Measurements from ENCODE around the gene BBS12.

The BBS12 gene

GRCh38 chr4:122764821-122765215 lies 32.3 kb downstream of the BBS12 start:
- no peaks in the 10 kb centered on the region for H3K9me3 Mint-ChIP-seq
- intact Hi-C loops (cut with micrococcal nuclease) = no loop called here
- H3K4me1 Mint-ChIP-seq (ENCODE audit: low read depth) = peaks cover 19% of the 10 kb centered on the region
- H3K27me3 Mint-ChIP-seq = no peaks in the 10 kb centered on the region
- H3K27ac Mint-ChIP-seq = no peak overlapping the region
- H3K36me3 Mint-ChIP-seq (ENCODE audit: low read depth) = no peaks in the 10 kb centered on the region
- H3K4me3 Mint-ChIP-seq = no peak overlapping the region

- peaks cover 19% of the 10 kb centered on the region for H3K4me1 Mint-ChIP-seq (ENCODE audit: low read depth)
- H3K4me3 Mint-ChIP-seq = no peak overlapping the region
- no peaks in the 10 kb centered on the region for H3K9me3 Mint-ChIP-seq
- H3K36me3 Mint-ChIP-seq (ENCODE audit: low read depth) = no peaks in the 10 kb centered on the region
- intact Hi-C loops (cut with micrococcal nuclease) = no loop called here
- H3K27ac Mint-ChIP-seq = no peak overlapping the region
- H3K27me3 Mint-ChIP-seq = no peaks in the 10 kb centered on the region
Measured at GRCh38 chr4:122765692-122766352, 33.3 kb downstream of the BBS12 start.

- Mint-ChIP-seq H3K9me3 (no peaks in the 10 kb centered on the region), H3K36me3 (ENCODE audit: low read depth) (no peaks in the 10 kb centered on the region), H3K4me3 (no peak overlapping the region), H3K4me1 (ENCODE audit: low read depth) (peaks cover 19% of the 10 kb centered on the region), H3K27ac (no peak overlapping the region), H3K27me3 (no peaks in the 10 kb centered on the region)
- intact Hi-C loops (cut with micrococcal nuclease) = no loop called here
Measured at GRCh38 chr4:122766353-122766705, 33.8 kb downstream of the BBS12 start.

- intact Hi-C loops (cut with micrococcal nuclease) = no loop called here
- Mint-ChIP-seq H3K4me1 (ENCODE audit: low read depth) (peaks cover 21% of the 10 kb centered on the region), H3K4me3 (no peak overlapping the region), H3K27ac (no peak overlapping the region), H3K9me3 (no peaks in the 10 kb centered on the region), H3K36me3 (ENCODE audit: low read depth) (no peaks in the 10 kb centered on the region), H3K27me3 (no peaks in the 10 kb centered on the region)
Measured at GRCh38 chr4:122766950-122767349, 34.4 kb downstream of the BBS12 start.

GRCh38 chr4:122771724-122772123 lies 39.2 kb downstream of the BBS12 start:
- Mint-ChIP-seq H3K36me3 (ENCODE audit: low read depth) (no peaks in the 10 kb centered on the region), H3K4me1 (ENCODE audit: low read depth) (peaks cover 11% of the 10 kb centered on the region), H3K27ac (no peak overlapping the region), H3K27me3 (no peaks in the 10 kb centered on the region), H3K9me3 (no peaks in the 10 kb centered on the region), H3K4me3 (no peak overlapping the region)
- intact Hi-C loops (cut with micrococcal nuclease) = no loop called here

GRCh38 chr4:122772311-122772710 lies 39.8 kb downstream of the BBS12 start:
- peaks cover 11% of the 10 kb centered on the region for H3K4me1 Mint-ChIP-seq (ENCODE audit: low read depth)
- no peak overlapping the region for H3K27ac Mint-ChIP-seq
- H3K9me3 Mint-ChIP-seq = no peaks in the 10 kb centered on the region
- H3K36me3 Mint-ChIP-seq (ENCODE audit: low read depth) = no peaks in the 10 kb centered on the region
- intact Hi-C loops (cut with micrococcal nuclease) = no loop called here
- H3K4me3 Mint-ChIP-seq = no peak overlapping the region
- no peaks in the 10 kb centered on the region for H3K27me3 Mint-ChIP-seq

- no peaks in the 10 kb centered on the region for H3K9me3 Mint-ChIP-seq
- peaks cover 11% of the 10 kb centered on the region for H3K4me1 Mint-ChIP-seq (ENCODE audit: low read depth)
- H3K27ac Mint-ChIP-seq = no peak overlapping the region
- intact Hi-C loops (cut with micrococcal nuclease) = no loop called here
- H3K27me3 Mint-ChIP-seq = no peaks in the 10 kb centered on the region
- H3K36me3 Mint-ChIP-seq (ENCODE audit: low read depth) = no peaks in the 10 kb centered on the region
- H3K4me3 Mint-ChIP-seq = no peak overlapping the region
Measured at GRCh38 chr4:122772986-122773385, 40.5 kb downstream of the BBS12 start.

GRCh38 chr4:122775039-122775438 lies 42.5 kb downstream of the BBS12 start:
- H3K4me3 Mint-ChIP-seq = no peak overlapping the region
- intact Hi-C loops (cut with micrococcal nuclease) = no loop called here
- no peaks in the 10 kb centered on the region for H3K27me3 Mint-ChIP-seq
- H3K36me3 Mint-ChIP-seq (ENCODE audit: low read depth) = no peaks in the 10 kb centered on the region
- H3K27ac Mint-ChIP-seq = no peak overlapping the region
- peaks cover 11% of the 10 kb centered on the region for H3K4me1 Mint-ChIP-seq (ENCODE audit: low read depth)
- no peaks in the 10 kb centered on the region for H3K9me3 Mint-ChIP-seq

GRCh38 chr4:122775987-122776836 lies 43.7 kb downstream of the BBS12 start:
- no peak overlapping the region for H3K4me3 Mint-ChIP-seq
- H3K9me3 Mint-ChIP-seq = no peaks in the 10 kb centered on the region
- no peaks in the 10 kb centered on the region for H3K36me3 Mint-ChIP-seq (ENCODE audit: low read depth)
- H3K27me3 Mint-ChIP-seq = no peaks in the 10 kb centered on the region
- H3K27ac Mint-ChIP-seq = no peak overlapping the region
- intact Hi-C loops (cut with micrococcal nuclease) = no loop called here
- H3K4me1 Mint-ChIP-seq (ENCODE audit: low read depth) = peaks cover 11% of the 10 kb centered on the region

GRCh38 chr4:122776916-122777315 lies 44.4 kb downstream of the BBS12 start:
- Mint-ChIP-seq H3K4me1 (ENCODE audit: low read depth) (peaks cover 9% of the 10 kb centered on the region), H3K36me3 (ENCODE audit: low read depth) (no peaks in the 10 kb centered on the region), H3K27me3 (no peaks in the 10 kb centered on the region), H3K4me3 (no peak overlapping the region), H3K9me3 (no peaks in the 10 kb centered on the region), H3K27ac (no peak overlapping the region)
- intact Hi-C loops (cut with micrococcal nuclease) = no loop called here

- no peaks in the 10 kb centered on the region for H3K4me1 Mint-ChIP-seq (ENCODE audit: low read depth)
- H3K36me3 Mint-ChIP-seq (ENCODE audit: low read depth) = no peaks in the 10 kb centered on the region
- no peaks in the 10 kb centered on the region for H3K27me3 Mint-ChIP-seq
- H3K9me3 Mint-ChIP-seq = no peaks in the 10 kb centered on the region
- H3K27ac Mint-ChIP-seq = no peak overlapping the region
- intact Hi-C loops (cut with micrococcal nuclease) = no loop called here
- H3K4me3 Mint-ChIP-seq = no peak overlapping the region
Measured at GRCh38 chr4:122777846-122778673, 45.6 kb downstream of the BBS12 start.

GRCh38 chr4:122781486-122781885 lies 49.0 kb downstream of the BBS12 start:
- Mint-ChIP-seq H3K9me3 (no peaks in the 10 kb centered on the region), H3K36me3 (ENCODE audit: low read depth) (no peaks in the 10 kb centered on the region), H3K4me1 (ENCODE audit: low read depth) (no peaks in the 10 kb centered on the region), H3K4me3 (no peak overlapping the region), H3K27ac (no peak overlapping the region), H3K27me3 (no peaks in the 10 kb centered on the region)
- intact Hi-C loops (cut with micrococcal nuclease) = no loop called here

GRCh38 chr4:122783301-122784215 lies 51.1 kb downstream of the BBS12 start:
- no peaks in the 10 kb centered on the region for H3K4me1 Mint-ChIP-seq (ENCODE audit: low read depth)
- intact Hi-C loops (cut with micrococcal nuclease) = no loop called here
- no peaks in the 10 kb centered on the region for H3K36me3 Mint-ChIP-seq (ENCODE audit: low read depth)
- no peaks in the 10 kb centered on the region for H3K27me3 Mint-ChIP-seq
- H3K4me3 Mint-ChIP-seq = no peak overlapping the region
- H3K27ac Mint-ChIP-seq = no peak overlapping the region
- H3K9me3 Mint-ChIP-seq = no peaks in the 10 kb centered on the region
